GM19238 (cell line): ENCODE measurements around the gene PHKG2.

ENCODE experiments used
- DNase-seq: peaks from one replicate; pipeline ENCODE4 v3.0.0; 2011; ENCODE audit warnings: low spot score; ENCODE audit not compliant: insufficient read length

PHKG2 gene

GRCh38 chr16:30793508-30794069 lies 45.4 kb downstream of the PHKG2 start:
- DNase-seq: no peak

DNA sequence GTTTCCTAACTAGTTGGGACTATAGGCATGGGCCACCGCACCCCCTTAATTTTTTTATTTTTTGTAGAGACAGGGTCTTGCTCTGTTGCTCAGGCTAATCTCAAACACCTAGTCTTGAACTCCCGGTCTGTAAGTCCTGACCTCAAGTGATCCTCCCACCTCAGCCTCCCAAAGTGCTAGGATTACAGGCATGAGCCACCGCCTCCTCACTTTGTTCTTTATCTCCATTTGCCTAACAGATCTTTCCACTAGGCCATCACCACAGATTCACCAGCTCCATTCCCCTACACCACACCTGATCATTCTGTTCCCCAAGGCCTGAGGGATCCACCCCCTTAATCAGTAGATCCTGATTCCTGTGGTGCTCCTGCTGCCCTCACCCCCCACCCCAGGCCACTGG lies 46.4 kb downstream of the PHKG2 start:
- DNase-seq: no peak

GRCh38 chr16:30797670-30798309 lies 49.6 kb downstream of the PHKG2 start:
- no peak for DNase-seq
